ENCODE measurements around the gene KLHL41.

- TF ChIP-seq CTCF (IDR thresholded peaks at IDR 0.05; ENCODE audit: insufficient read depth, low read depth, low read length) (no peak), EZH2 (IDR thresholded peaks at IDR 0.05; ENCODE audit: insufficient read depth, low read length) (no peak)
Measured at GRCh38 chr2:169565686-169566085, 56.2 kb downstream of the KLHL41 start.

Measured in astrocyte (in vitro differentiated cells and primary cell).